NCI-H2171 (cell line): Measurements from ENCODE around the gene ERC2.

Source experiments
- DNase-seq: peaks from one replicate; lab custom pipeline; 2025; lab: John Stamatoyannopoulos, UW

Gene ERC2

DNA sequence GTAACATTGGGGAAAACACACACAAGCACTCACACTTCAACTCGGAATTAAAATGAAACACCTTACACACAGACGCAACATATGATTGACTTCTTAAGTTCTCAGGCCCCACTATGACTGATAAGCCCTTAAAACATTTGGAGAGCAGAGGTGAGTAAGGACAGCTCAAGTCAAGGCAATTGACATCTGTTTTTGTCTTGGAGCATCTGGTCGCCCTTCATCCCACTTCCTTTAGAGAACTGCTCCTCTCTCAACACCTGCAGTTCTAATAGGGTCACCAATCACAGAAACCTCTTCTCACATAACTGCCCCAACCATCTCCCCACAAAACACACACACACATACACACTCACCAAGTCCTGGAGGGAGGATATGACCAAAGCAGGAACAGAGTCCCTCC lies 43.4 kb downstream of the ERC2 start:
- no peak for DNase-seq

DNA sequence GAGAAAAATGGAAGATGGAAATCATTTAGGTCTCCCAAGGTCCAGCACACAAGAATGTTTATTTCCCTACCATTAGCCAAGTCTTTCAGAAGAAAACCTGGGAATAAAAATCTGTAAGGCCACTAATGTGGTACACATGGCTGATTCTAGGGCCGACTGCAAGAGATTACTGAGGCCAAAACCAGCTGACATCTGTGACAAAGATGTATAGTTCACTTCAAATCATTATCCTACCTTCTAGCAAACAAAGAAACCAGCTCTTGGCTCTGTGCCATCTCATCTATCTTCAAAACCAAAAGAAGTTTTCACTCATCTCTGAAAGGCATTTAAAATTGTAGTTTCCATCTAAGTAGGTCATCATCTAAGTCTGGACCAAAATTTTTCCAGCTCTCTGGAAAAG lies 43.9 kb downstream of the ERC2 start:
- no peak for DNase-seq

DNA sequence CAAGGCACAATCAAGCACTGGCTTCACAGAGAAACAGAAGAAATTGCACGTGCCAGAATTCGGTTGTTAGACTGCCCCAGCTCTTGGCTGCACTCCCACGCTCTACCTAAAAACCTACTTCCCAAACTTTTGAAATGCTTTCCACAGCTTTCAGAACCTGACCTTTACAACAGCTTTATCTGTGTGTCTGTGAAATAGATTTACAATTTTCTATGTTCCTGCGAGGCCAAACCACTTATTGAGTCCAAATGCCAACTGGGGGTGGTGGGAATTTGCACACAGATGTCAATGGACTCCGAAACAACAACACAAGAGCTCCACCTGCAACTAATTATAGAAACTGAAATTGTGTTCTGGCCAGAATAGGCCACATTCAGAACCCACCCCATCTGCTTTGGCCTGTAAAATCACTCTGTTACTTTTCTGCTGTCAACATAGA lies 44.6 kb downstream of the ERC2 start:
- no peak for DNase-seq

DNA sequence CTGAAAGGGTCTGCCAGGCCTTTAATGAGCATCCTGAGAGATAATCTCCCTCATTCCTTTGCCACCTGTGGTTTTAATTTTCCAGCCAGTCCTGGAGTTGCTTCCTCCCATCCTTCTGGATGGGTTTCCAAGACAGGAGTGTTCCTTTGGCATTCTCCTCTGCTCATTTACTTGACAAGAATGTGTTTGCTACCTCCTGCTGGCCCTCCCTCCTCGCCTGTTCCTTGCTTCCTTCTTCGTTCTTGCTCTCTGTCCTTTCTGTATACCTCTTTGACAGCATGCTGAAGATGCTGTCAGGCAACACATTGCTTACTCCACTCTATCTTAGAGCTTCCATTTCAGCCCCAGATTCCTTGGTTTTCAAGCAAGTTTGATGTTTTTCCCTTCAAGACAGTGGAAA lies 46.0 kb downstream of the ERC2 start:
- DNase-seq = no peak

DNA sequence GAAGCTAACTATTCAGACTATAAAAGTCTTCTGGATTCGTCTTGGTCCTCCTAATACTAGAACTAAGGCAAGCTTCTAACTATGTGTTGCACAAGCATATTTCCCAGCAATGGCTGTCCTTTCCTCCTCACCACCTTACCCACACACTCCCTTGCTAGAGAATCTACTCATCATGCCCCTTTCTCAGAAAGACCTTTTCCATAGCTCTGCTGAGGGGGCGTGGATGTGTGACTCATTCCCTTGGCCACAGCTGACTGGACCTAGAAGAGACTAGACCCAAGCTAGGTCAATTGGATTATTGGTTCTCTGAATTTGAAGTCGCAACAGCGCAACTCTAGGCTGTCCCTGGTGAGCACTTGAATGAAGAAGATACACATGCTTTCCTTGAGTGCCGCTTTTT lies 47.1 kb downstream of the ERC2 start:
- no peak for DNase-seq

DNA sequence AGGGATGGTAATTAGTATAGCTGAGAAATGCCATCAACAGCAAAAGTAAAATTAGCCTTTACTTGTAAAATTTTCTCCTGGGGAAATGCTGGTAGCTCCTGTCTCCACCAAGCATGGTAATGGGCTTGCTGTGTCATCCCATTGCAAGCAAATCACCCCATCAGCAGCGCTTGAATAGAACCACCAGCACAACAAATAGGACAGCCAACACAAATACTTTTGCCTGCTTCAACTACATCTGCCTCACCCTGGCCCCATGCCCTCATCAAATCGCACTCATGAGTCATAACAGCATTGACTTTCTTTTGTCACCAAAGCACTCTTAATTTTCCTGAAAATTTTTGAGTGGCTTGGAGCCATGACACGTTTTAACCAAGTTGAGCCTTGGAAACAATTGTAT lies 52.6 kb downstream of the ERC2 start:
- DNase-seq = no peak

DNA sequence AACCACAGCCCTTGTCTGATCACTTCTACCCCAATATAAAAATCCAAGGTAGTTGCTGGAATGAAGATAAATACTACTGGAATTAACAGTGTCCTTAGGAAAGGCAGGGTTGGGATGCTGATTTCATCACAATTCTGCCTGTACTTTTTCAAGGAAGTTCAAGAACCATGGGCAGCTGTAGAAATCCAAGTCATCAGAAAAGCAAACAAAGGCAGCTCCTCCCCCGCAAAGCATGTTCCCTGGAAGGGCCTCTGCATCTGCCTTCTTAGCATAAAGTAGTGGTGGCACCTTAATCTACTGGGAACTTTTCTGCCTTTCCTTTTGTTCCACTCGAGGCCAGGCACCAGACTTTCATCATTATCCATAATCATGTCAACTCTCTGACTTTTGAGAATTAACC lies 54.4 kb downstream of the ERC2 start:
- no peak for DNase-seq

DNA sequence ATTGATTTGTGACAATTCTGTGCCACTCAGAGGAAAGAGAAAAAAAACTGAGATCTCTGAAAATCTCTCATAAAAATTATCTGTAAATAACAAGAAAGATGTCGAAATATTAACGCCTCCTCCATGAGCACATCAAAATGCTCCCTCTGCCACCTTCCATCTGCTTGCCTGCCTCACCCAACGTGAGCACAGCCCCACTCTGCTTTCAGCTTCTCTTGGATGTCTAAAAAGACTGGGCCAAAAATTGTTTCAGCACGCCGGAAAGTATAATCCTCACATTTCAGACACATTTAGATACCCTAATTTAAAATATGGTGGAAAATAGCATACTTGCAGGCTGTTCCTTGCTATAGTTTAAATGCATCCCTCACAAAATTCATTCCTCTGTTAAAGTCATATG lies 57.1 kb downstream of the ERC2 start:
- DNase-seq = no peak

DNA sequence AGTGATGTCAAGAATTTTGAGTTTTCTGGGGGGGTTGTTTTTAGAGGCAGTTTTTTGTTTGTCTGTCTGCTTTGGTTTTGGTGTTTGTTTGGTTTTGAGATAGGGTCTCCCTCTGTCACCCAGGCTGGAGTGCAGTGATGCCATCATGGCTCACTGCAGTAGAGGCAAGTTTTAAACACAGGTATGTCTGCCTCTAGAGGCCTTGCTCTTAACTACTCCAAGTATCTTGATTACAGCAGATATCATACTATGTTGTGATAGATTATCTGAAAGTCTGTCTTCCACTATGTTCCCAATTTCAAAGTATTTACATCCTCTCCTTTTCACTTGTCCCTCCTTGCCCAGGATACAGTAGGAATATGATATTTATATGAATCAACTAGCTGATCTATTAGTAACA lies 57.7 kb downstream of the ERC2 start:
- no peak for DNase-seq

DNA sequence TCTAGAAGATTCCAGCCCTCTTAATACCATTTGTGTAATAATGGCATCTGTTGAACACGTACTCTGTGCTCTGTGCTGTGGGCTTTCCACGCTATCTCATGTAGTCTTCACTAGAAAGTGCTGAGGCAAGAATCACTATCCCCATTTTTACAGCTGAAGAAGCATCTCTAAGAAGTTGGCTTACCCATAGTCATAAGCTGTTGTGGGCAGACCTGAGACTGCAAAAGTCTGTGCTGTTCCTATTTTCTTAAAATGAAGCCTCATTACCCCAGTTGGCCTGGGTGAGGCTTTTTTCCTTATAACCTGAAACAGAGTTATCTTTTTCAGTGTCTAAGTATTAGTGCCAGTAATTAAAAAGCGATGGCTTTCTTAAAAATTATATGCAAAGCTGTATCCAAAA lies 58.5 kb downstream of the ERC2 start:
- no peak for DNase-seq

DNA sequence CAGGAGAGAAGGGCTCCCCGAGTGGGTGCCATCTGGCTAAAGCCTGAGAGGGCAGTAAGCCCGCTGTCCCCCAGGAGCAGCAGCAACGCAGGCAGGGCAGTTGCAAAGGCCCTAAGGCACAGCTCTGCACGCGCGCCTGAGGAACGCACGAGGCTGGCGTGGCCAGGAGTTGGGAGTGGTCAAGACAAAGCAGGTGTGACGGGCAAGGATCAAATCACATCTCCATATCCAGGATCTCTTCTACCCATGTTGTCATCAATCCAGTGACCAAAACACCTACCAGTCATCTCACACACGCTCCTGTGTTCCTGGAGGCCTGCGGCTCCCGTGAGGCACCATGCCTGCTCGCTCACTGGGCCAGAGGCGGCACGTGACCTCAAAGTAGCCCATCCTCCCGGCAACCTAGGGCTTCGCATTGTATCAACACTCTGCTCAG lies 59.5 kb downstream of the ERC2 start:
- DNase-seq = no peak

DNA sequence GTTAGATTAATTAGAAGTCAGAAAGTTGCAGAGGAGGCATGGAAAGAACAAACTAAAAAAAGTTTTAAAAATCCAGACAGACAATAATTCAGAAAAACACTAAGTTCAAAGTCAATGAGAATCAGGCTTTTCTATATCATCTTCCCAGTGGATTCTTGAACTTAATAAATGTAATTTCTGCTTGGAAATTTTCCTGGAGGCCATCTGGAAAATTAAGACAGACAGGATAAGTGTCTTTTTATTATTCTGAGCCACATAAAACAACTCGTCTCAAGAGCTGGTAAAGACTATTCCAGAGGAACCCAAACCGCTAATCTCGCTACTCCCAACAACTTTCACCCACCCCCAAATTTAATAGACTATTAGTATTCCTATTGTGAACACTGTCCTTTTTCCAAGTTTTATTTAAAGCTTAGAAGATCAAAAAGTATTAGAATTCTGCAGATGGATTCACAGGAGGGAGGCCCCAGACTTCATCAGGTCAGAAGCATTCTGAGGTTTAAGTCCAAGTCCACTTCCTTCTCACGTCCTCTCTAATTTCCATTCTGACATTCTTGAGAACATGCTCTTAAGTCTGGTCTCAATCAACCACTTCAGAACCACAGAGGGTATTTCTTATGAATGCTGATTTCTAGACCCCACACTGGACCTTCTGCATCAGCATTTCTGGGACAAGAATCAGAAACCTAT lies 61.3 kb downstream of the ERC2 start:
- DNase-seq = no peak

DNA sequence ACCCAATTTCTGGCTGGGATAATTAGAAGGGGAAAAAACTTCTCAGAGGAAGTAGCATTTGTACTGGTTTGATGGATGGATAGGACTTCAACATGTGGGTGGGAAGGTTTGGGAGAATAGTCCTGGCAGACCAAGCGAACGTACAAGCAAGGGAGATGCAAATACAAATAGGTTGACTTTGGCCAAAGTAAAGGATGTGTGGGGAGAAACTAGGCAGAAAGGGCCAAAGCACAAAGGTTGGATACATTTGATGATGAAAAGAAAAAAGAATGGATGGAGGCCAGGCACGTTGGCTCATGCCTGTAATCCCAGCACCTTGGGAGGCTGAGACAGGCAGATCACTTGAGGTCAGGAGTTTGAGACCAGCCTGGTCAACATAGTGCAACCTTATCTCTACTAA lies 63.4 kb downstream of the ERC2 start:
- no peak for DNase-seq

DNA sequence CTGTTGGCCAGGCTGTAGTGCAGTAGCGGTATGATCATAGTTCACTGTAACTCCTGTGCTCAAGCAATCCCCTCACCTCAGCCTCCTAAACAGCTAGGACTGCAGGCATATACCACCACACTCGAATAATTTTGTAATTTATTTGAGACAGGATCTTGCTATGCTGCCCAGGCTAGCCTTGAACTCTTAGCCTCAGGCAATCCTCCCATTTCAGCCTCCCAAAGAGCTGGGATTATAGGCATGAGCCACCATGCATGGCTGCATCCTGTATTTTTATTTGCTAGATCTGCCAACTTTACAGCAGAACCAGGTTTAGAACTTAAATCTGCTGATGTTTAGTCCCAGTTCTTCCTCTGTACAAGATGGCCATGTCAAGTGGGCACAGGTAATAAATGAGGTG lies 69.6 kb downstream of the ERC2 start:
- no peak for DNase-seq

DNA sequence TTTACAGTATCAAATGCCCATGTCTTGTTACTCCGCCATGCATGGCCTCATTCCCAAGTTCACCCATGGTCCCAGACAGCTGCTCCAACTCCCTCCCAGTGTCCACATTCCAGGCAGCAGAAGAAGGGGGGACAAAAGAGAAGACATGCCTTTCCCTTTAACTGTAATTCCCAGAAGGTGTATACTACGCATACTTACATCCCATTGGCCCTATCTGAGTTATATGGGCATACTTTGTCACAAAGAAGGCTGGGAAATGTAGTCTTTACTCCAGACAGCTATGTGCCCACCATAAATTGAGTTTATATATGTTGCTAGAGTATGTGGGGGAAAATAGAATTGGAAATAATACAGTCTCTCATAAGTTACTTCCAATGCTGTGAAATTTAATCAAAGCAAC lies 70.5 kb downstream of the ERC2 start:
- DNase-seq = no peak

DNA sequence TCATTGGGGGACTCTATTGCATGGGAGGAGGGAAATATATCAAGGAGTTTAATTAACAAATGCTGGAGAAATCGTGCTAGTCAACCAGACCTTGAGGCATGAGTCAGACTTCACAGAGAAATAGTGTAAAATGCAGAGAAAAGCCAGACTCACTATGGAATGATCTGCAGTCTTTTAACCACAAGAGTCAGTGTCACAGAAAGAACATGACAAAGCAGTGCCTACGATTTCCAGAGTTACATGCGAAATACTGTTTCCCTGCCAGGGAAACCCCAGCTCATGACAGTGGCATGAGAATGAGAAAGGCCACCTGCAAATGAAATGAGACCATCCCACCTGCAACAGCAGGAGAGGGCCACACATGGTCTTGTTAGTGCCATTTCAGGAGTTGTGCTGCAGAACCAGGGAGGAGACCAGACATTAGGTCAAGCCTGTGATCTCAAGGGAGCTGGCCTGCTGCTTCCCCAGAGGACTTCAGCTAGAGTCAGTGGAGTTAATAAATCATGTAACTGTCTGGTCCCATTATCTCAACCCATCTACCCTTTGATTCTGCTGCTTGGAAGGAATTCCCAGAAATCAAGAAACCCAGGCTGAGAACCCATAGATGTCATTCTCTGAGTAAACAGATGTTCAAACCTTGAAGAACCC lies 79.0 kb downstream of the ERC2 start:
- DNase-seq = no peak

DNA sequence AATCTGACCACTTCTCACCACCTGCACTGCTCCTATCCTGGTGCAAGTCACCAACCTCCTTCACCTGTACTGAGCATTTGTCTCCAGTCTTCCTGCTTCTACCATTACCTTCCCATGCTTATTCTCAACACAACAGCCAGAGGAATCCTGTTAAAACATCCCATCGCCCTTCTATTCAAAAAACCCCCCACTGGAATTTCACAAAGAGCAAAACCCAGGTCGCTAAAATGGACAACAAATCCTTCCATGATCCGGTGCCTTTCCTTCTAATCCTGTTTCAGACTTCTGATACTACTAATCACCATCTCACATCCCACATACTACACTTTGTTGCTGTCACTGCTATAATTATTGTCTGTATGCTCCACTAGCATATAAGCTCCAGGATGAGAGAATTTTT lies 85.2 kb downstream of the ERC2 start:
- DNase-seq = no peak

DNA sequence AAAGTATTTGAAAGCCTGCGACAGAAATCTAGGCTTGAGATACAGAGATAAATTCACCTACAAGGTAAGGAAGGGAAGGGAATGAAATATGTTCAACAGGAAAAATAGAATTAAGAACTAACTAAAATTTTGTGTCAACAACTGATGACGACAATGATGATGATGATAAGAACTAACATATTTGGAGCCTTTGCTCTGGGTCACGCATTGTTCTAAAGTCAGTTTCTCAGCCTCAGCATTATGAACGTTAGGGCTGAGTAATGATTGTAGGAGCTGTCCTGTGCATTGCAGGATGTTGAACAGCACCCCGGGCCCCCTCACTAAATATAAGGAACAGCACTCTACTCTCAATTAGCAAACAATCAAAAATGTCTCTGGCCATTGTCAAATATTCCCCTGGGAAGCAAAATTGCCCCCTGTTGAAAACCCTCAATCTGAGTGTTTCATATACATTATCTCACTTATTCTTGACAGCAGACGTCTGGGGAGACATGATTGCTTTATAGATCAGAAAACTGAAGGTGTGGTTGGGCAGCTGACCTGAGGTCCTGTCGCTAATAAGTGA lies 88.5 kb downstream of the ERC2 start:
- DNase-seq = no peak

DNA sequence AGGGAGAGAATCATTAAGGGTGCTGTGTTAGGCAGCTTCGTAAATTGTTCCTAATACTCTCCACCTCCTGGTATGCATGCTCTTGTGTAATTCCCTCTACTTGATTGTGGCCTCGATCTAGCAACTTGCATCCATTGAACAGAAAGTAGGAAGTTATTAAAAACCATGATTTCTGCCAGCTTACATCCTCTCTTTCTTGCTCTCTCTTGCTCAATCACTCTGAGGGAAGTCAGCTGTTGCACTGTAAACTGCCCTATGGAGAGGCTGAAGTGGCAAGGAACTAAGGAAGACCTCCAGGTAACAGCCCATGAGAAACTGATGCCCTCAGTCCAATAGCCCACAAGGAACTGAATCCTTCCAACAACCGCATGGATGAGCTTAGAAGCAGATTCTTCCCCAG lies 92.6 kb downstream of the ERC2 start:
- DNase-seq = no peak

DNA sequence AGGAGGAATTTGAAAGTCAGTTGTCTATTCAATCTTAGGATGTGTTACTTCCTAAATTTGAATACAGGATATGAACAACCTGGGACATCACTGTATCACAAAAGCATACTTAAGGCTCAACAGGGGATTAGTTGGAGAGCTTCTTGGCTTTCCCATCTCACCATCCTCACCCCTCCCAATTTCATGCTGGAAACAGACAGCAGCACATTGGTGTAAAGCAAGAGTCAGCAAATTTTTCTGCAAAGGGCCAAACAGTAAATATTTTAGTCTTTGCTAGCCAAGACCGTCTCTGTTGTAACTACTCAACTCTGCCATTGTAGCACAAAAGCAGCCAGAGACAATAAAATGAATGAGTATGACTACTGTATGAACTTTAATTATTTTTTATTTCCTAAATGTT lies 94.9 kb downstream of the ERC2 start:
- DNase-seq = no peak

DNA sequence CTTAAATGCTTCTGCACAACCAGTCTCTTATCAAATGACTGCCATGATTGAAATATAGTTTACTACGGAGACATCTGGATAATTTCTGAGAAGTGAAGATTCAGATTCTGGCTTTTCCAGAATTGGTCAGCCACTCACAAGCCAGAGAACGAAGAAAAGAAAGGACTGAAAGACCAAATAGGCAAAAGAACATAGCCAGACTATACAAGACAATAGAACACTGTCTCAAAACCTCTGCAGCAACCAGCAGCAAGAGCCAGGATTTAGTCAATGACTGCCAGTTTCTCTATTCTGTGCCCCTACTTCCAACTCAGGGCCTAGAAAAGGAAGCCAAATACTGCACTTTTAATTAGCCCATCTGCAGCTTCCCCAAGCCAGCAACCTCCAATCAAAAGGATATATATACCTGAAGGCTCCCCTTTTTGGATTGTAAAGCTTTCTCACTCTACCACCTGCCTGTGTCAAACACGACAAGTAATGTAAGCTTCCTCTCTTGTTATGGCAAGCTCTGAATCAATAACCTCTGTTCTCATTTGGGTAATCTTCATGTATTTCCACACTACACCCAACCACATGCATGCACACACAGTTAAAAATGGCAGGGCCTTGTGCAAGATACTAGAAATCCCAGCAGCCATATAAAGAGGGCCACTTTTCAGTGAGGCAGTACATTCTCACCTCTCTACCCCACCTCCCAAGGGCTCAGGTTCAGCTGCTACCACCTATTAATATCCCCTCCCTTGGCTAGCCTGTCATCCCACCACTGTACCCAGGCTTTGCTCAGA lies 97.1 kb downstream of the ERC2 start:
- no peak for DNase-seq

DNA sequence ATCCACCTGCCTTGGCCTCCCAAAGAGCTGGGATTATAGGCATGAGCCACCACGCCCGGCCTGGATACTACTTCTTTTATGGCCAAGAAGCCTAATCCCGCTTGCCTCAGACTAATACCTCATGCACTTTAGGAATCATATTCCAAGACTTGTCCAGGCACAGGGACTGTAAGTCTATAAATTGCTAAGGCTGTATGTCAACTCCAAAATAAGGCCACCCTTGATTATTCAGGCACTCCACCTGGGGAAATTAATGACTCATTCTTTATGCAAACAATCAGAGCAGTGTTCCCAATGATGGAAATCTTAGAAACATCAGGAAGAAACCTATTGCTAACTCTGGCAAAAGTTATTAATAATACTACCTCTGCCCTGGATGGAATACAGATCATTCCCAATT lies 98.4 kb downstream of the ERC2 start:
- DNase-seq = no peak

DNA sequence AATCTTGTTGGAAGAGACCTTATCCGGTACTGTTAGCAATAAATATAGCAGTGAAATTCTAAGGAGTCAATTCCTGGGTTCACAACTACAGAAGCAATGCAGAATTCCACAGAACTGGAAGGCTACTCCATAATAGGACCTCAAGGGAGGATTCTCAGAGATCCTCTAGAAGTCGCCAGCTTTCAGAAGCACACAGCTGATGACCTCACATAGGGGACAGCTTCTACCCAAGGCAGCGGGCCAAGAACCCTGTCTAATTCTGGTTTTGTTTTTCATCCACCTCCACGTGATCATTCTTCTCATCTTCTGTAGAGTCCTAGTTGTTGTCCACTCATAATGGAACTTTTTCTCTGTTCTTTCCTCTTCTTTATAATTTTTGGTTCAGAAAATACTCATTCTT lies 99.4 kb downstream of the ERC2 start:
- DNase-seq = no peak
